Right lobe of liver (tissue), 4 donors: ENCODE results near the gene OR2F1.

Experiments
- POLR2A ChIP-seq: fragments of 450-650 bp; IDR thresholded peaks from one replicate; pipeline ENCODE4 v1.6.1; 2017; ENCODE audit warnings: antibody characterized with exemption, mild to moderate bottlenecking
- TF ChIP-seq, protein P1 (sequence below), 4 donors: fragments of 200-600 bp in 3 of 4; fragments of 450-650 bp in 1 of 4; IDR thresholded peaks; one replicate each; pipeline versions ENCODE4 v1.5.1 to v1.8.0; 2016 to 2022; ENCODE audit warnings: antibody characterized with exemption in 4 of 4, mild to moderate bottlenecking in 2 of 4
- donor health status: DM: no; HTN: no; CAD: no.
- donor health status: DM: no; HTN: no; CAD: no.
- donor health status: DM: no; HTN: yes; CAD: no.

- TF ChIP-seq POLR2A = no peak
- TF ChIP-seq, protein P1, sequence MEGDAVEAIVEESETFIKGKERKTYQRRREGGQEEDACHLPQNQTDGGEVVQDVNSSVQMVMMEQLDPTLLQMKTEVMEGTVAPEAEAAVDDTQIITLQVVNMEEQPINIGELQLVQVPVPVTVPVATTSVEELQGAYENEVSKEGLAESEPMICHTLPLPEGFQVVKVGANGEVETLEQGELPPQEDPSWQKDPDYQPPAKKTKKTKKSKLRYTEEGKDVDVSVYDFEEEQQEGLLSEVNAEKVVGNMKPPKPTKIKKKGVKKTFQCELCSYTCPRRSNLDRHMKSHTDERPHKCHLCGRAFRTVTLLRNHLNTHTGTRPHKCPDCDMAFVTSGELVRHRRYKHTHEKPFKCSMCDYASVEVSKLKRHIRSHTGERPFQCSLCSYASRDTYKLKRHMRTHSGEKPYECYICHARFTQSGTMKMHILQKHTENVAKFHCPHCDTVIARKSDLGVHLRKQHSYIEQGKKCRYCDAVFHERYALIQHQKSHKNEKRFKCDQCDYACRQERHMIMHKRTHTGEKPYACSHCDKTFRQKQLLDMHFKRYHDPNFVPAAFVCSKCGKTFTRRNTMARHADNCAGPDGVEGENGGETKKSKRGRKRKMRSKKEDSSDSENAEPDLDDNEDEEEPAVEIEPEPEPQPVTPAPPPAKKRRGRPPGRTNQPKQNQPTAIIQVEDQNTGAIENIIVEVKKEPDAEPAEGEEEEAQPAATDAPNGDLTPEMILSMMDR (IDR thresholded peaks at IDR 0.05) = no peak
These were observed 25.4 kb downstream of the OR2F1 start for GRCh38 chr7:143979998-143980397.
